GM12875 (cell line): ENCODE results near the gene PSMD14.

Source experiments
- H3K4me3 ChIP-seq: one replicate; pipeline ENCODE4 v1.5.1; 2011; ENCODE audit warnings: low read depth, low read length, control low read depth
- CTCF ChIP-seq: IDR thresholded peaks from 2 replicates; pipeline ENCODE4 v1.5.1; 2011; ENCODE audit warnings: low read depth, mild to moderate bottlenecking, control low read depth, inconsistent platforms, low read length, moderate library complexity, borderline replicate concordance; ENCODE audit not compliant: insufficient read depth

The PSMD14 gene

GRCh38 chr2:161425728-161426454 is 117.7 kb downstream of the PSMD14 start:
- TF ChIP-seq CTCF: no peak
- H3K4me3 ChIP-seq: no peak overlapping the region

- H3K4me3 ChIP-seq: no peak overlapping the region
- no peak for TF ChIP-seq CTCF
These were observed 118.3 kb downstream of the PSMD14 start for GRCh38 chr2:161426455-161426921.

- peak; percentile 38; the same call in 1 of the 2 replicates for TF ChIP-seq CTCF
- H3K4me3 ChIP-seq: no peak overlapping the region
These were observed 118.9 kb downstream of the PSMD14 start for GRCh38 chr2:161426922-161427663.

- no peak overlapping the region for H3K4me3 ChIP-seq
These were observed 119.7 kb downstream of the PSMD14 start for GRCh38 chr2:161427664-161428587.

GRCh38 chr2:161430386-161430785 is 122.2 kb downstream of the PSMD14 start:
- no peak overlapping the region for H3K4me3 ChIP-seq
- no peak for TF ChIP-seq CTCF

More at GRCh38 chr2:161427664-161428587, 119.7 kb downstream of the PSMD14 start:
- TF ChIP-seq CTCF: no peak

- TF ChIP-seq CTCF: no peak
These were observed 123.9 kb downstream of the PSMD14 start for GRCh38 chr2:161432107-161432506.

More at GRCh38 chr2:161432107-161432506, 123.9 kb downstream of the PSMD14 start:
- H3K4me3 ChIP-seq: no peak overlapping the region
